GM23338 (cell line): ENCODE results near the gene LOXHD1. TPM values are rescaled to one million over a fixed set of nuclear protein-coding genes. Genes with fewer than 3 reads are reported as not detected.

Experiments
- ATAC-seq: fragments of 200-7000 bp; cut with Tn5 transposase; 3 replicates; pipeline ENCODE4 v1.9.1; 2020
- DNase-seq: peaks from one replicate; pipeline ENCODE4 v3.0.0-alpha.2; 2015; ENCODE audit warnings: low spot score
- H2AFZ ChIP-seq: fragments of 200-600 bp; sonication (generic); 2 replicates; pipeline ENCODE4 v1.8.0; 2016; ENCODE audit warnings: antibody characterized with exemption, mild to moderate bottlenecking, moderate library complexity
- H3F3A ChIP-seq: fragments of 200-600 bp; sonication (generic); replicated peaks from 2 replicates; pipeline ENCODE4 v1.8.0; 2017; ENCODE audit warnings: antibody characterized with exemption, mixed run types, low read depth
- H3K27ac ChIP-seq: fragments of 200-600 bp; sonication (generic); 2 replicates; pipeline ENCODE4 v1.6.1; 2016; ENCODE audit warnings: low read depth
- H3K27me3 ChIP-seq: fragments of 200-600 bp; sonication (generic); 2 replicates; pipeline ENCODE4 v1.8.0; 2016; ENCODE audit warnings: mild to moderate bottlenecking, mixed run types, moderate library complexity; ENCODE audit not compliant: insufficient read depth
- H3K36me3 ChIP-seq: fragments of 200-600 bp; sonication (generic); 2 replicates; pipeline ENCODE4 v1.8.0; 2016; ENCODE audit warnings: mild to moderate bottlenecking; ENCODE audit not compliant: insufficient read depth
- H3K4me1 ChIP-seq: fragments of 200-600 bp; sonication (generic); 2 replicates; pipeline ENCODE4 v1.8.0; 2016; ENCODE audit warnings: mild to moderate bottlenecking, moderate library complexity; ENCODE audit not compliant: insufficient read depth
- H3K4me2 ChIP-seq: fragments of 200-600 bp; sonication (generic); 2 replicates; pipeline ENCODE4 v1.7.1; 2017; ENCODE audit warnings: mixed run types
- H3K4me3 ChIP-seq: fragments of 200-600 bp; sonication (generic); 2 replicates; pipeline ENCODE4 v1.6.1; 2016; ENCODE audit warnings: mixed run types
- H3K79me2 ChIP-seq: fragments of 200-600 bp; sonication (generic); replicated peaks from 2 replicates; pipeline ENCODE4 v1.8.0; 2017; ENCODE audit warnings: mild to moderate bottlenecking; ENCODE audit not compliant: insufficient read depth
- H3K9me2 ChIP-seq: fragments of 200-600 bp; sonication (generic); 2 replicates; pipeline ENCODE4 v1.8.0; 2017; ENCODE audit not compliant: insufficient read depth
- H4K20me1 ChIP-seq: fragments of 200-600 bp; sonication (generic); replicated peaks from 2 replicates; pipeline ENCODE4 v1.8.0; 2017; ENCODE audit warnings: mild to moderate bottlenecking; ENCODE audit not compliant: insufficient read depth
- H3K27ac Mint-ChIP-seq: 2 replicates; pipeline ENCODE4 v1.8.0; 2020; ENCODE audit warnings: inconsistent platforms, mild to moderate bottlenecking, moderate library complexity, mixed read lengths
- H3K27me3 Mint-ChIP-seq: 3 replicates; pipeline ENCODE4 v1.8.0; 2022; ENCODE audit warnings: low read depth, mild to moderate bottlenecking, moderate library complexity, mixed read lengths, inconsistent platforms; ENCODE audit not compliant: insufficient read depth, poor library complexity
- H3K36me3 Mint-ChIP-seq: 3 replicates; pipeline ENCODE4 v1.8.0; 2021; ENCODE audit warnings: low read depth, mild to moderate bottlenecking, inconsistent platforms, moderate library complexity, mixed read lengths
- H3K4me1 Mint-ChIP-seq: 3 replicates; pipeline ENCODE4 v1.8.0; 2020; ENCODE audit warnings: mild to moderate bottlenecking, inconsistent platforms, mixed read lengths
- H3K4me3 Mint-ChIP-seq: 3 replicates; pipeline ENCODE4 v1.8.0; 2021; ENCODE audit warnings: moderate library complexity, mild to moderate bottlenecking, inconsistent platforms, mixed read lengths
- H3K9me3 Mint-ChIP-seq: 3 replicates; pipeline ENCODE4 v1.8.0; 2020; ENCODE audit warnings: moderate library complexity, mild to moderate bottlenecking, inconsistent platforms, mixed read lengths
- CREB1 ChIP-seq: fragments of 250-450 bp; sonication (Bioruptor Pico); IDR thresholded peaks from 2 replicates; pipeline ENCODE4 v1.5.0; 2020; ENCODE audit warnings: low read depth, mild to moderate bottlenecking, moderate library complexity
- CTCF ChIP-seq, 2 experiments: fragments of 200-600 bp in 1 of 2; sonication (generic) in 1 of 2; conservative IDR thresholded peaks; 2 replicates each; pipeline versions ENCODE4 v1.5.1 to v1.6.1; 2016 to 2017; ENCODE audit warnings: antibody characterized with exemption in 2 of 2, low read depth in 2 of 2, mild to moderate bottlenecking in 2 of 2, moderate library complexity in 1 of 2
- EZH2phosphoT487 ChIP-seq: fragments of 200-600 bp; sonication (generic); IDR thresholded peaks from one replicate; pipeline ENCODE4 v1.8.1; 2018; ENCODE audit warnings: antibody characterized with exemption; ENCODE audit not compliant: unreplicated experiment
- JUNB ChIP-seq: IDR thresholded peaks from one replicate; pipeline ENCODE4 v1.6.1; 2016; ENCODE audit warnings: antibody characterized with exemption; ENCODE audit not compliant: unreplicated experiment
- NANOG ChIP-seq: IDR thresholded peaks from 2 replicates; pipeline ENCODE4 v1.6.1; 2016; ENCODE audit warnings: antibody characterized with exemption, borderline replicate concordance
- POLR2AphosphoS5 ChIP-seq: IDR thresholded peaks from 2 replicates; pipeline ENCODE4 v1.6.1; 2016; ENCODE audit warnings: antibody characterized with exemption, low read depth
- REST ChIP-seq: IDR thresholded peaks from one replicate; pipeline ENCODE4 v1.6.1; 2018; ENCODE audit warnings: antibody characterized with exemption; ENCODE audit not compliant: unreplicated experiment
- STAT1 ChIP-seq: IDR thresholded peaks from one replicate; pipeline ENCODE4 v1.6.1; 2016; ENCODE audit warnings: antibody characterized with exemption; ENCODE audit not compliant: unreplicated experiment
- ZNF114 ChIP-seq: fragments of 250-450 bp; sonication (Bioruptor Pico); IDR thresholded peaks from 2 replicates; pipeline ENCODE4 v1.5.0; 2020; ENCODE audit warnings: mild to moderate bottlenecking, moderate library complexity
- ZNF462 ChIP-seq: fragments of 250-450 bp; sonication (Bioruptor Pico); IDR thresholded peaks from 2 replicates; pipeline ENCODE4 v1.5.0; 2020; ENCODE audit warnings: mild to moderate bottlenecking, moderate library complexity
- polyA plus RNA-seq: library from polyadenylated mRNA; unstranded; fragments of >200 nt; fragmentation: Nextera tagmentation; extraction: Ambion mirVana; gene quantifications from 2 replicates; pipeline ENCODE4 v1.2.1, GENCODE V29; 2016
- total RNA-seq: library from RNA; depleted of rRNA; stranded (reverse); fragments of >200 nt; shearing (Covaris generic); gene quantifications from 2 replicates; pipeline ENCODE4 v1.2.3, GENCODE V29; 2014

LOXHD1 gene
- total and polyA plus RNA-seq, 2 experiments from 2014 or later, result 0.17 TPM; not detected in 1

- TF ChIP-seq ZNF114 (CRISPR knock-in tag) (no peak), CTCF (conservative IDR thresholded peaks at IDR 0.05; ENCODE audit: low read depth in 2 of 2) (no peak), NANOG (no peak), REST (no peak), CREB1 (CRISPR knock-in tag) (no peak)
Measured at GRCh38 chr18:46583711-46584110, 73.3 kb downstream of the LOXHD1 start (continued).

GRCh38 chr18:46581648-46582047 is 75.4 kb downstream of the LOXHD1 start:
- no peak for ATAC-seq
- Histone ChIP-seq H3K9me2 (0 out of 2 replicates have a peak, but pooled peaks cover 10% of the 10 kb centered on the region), H3K4me2 (no peak overlapping the region), H4K20me1 (no peaks in the 10 kb centered on the region), H2AFZ (no peak overlapping the region), H3K27me3 (no peaks in the 10 kb centered on the region), H3K4me3 (no peak overlapping the region), H3K27ac (no peak overlapping the region), H3F3A (no peaks in the 10 kb centered on the region), H3K4me1 (no peaks in the 10 kb centered on the region), H3K36me3 (no peaks in the 10 kb centered on the region), H3K79me2 (no peaks in the 10 kb centered on the region)
- H3K4me1 Mint-ChIP-seq, result no peaks in the 10 kb centered on the region
- TF ChIP-seq CREB1 (CRISPR knock-in tag) (no peak), ZNF462 (CRISPR knock-in tag) (no peak), REST (no peak), EZH2phosphoT487 (no peak), POLR2AphosphoS5 (no peak), STAT1 (no peak), JUNB (no peak)
- no peaks in the 10 kb centered on the region for H3K36me3 Mint-ChIP-seq
- H3K4me3 Mint-ChIP-seq, result no peak overlapping the region
- peaks cover 6% of the 10 kb centered on the region for H3K27me3 Mint-ChIP-seq
- peaks cover 19% of the 10 kb centered on the region for H3K9me3 Mint-ChIP-seq
- no peak for DNase-seq
- no peak overlapping the region for H3K27ac Mint-ChIP-seq
